ENCODE results near the gene AFF1. TPM values are rescaled to one million over a fixed set of nuclear protein-coding genes. Genes with fewer than 3 reads are reported as not detected.
"Not testable (repeated sequence)": the region's sequence is repeated elsewhere in the genome, so short reads cannot be mapped to it uniquely, and the experiment has no call there.

Gene AFF1
- total and polyA plus RNA-seq, 4 experiments from 2014 or later, result 13.6 to 108 (median 66.4) TPM

GRCh38 chr4:86976801-86977485 lies 42.1 kb downstream of the AFF1 start:
- POLR2A ChIA-PET (ENCODE audit: partially characterized antibody), result no interaction called here
- no peak overlapping the region for H3K27ac ChIP-seq (ENCODE audit: low read depth, low read length)
- CTCF ChIA-PET (ENCODE audit: partially characterized antibody), result interaction anchor here (0.9 to 1.0 kb wide), 2 partner anchors 38 to 54 kb away, joined by 3 read pairs; no protein-coding TSS in a partner anchor
- H3K27me3 ChIP-seq (ENCODE audit: insufficient read depth, low read length), result no peaks in the 10 kb centered on the region
- Mint-ChIP-seq H3K4me3 (peak overlapping the region in 2 of 8 donors; percentile 1 to 60), H3K27ac (peak overlapping the region in 2 of 7 donors; percentile 13 to 20), H3K27me3 (no peaks in the 10 kb centered on the region), H3K36me3 (peaks cover 4 to 6% of the 10 kb centered on the region in 2 donors), H3K4me1 (peaks cover 46 to 83% (median 68%) of the 10 kb centered on the region in 4 donors), H3K9me3 (no peaks in the 10 kb centered on the region)
- peaks cover 53% of the 10 kb centered on the region for H3K4me1 ChIP-seq (ENCODE audit: insufficient read depth, low read length)
- H3K9me3 ChIP-seq (ENCODE audit: control insufficient read depth in 1 of 2, low read length in 2 of 2), result no peaks in the 10 kb centered on the region
- DNase-seq, result no peak
- H3K4me3 ChIP-seq (ENCODE audit: low read length in 2 of 2), result no peak overlapping the region
- no peaks in the 10 kb centered on the region for H3K36me3 ChIP-seq (ENCODE audit: insufficient read depth, low read length)
- intact Hi-C loops (cut with micrococcal nuclease), result no loop called here

DNA sequence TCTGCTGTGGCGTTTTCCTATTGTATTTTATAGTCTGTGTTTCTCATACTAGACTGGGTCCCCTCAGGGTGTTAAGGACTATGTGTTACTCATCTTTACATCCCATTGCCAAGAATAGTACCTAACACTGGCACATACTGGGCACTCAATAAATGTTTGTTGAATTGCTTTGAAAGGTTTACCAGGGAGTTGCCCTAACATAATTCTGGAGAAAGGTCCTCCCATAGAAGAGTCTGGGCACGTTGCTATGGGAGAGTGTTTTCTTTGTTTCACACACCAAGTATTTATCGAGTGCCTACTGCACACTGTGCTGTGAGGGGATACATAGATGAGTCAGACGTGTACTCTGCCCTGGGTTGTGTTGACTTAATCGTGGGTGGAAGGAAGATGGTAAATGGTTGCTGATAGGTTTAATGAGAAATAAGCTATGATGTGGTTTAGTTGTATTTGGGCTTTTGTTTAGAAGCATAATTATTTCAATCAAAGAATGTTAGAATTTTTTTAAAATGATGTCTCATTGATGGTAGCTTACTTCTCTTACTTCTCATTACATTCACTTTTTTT lies 42.9 kb downstream of the AFF1 start:
- H3K27ac Mint-ChIP-seq, result peak overlapping the region in 6 of 7 donors; percentile 22 to 83 (median 70)
- Histone ChIP-seq H3K36me3 (ENCODE audit: insufficient read depth, low read length) (no peaks in the 10 kb centered on the region), H3K27ac (ENCODE audit: low read depth, low read length) (no peak overlapping the region), H3K4me3 (ENCODE audit: low read length in 2 of 2) (no peak overlapping the region), H3K27me3 (ENCODE audit: insufficient read depth, low read length) (no peaks in the 10 kb centered on the region), H3K9me3 (ENCODE audit: control insufficient read depth in 1 of 2, low read length in 2 of 2) (no peaks in the 10 kb centered on the region), H3K4me1 (ENCODE audit: insufficient read depth, low read length) (peaks cover 57% of the 10 kb centered on the region)
- ChIA-PET CTCF (ENCODE audit: partially characterized antibody) (interaction anchor here (1.0 to 2.8 kb wide), 2 partner anchors 39 to 42 kb away, joined by 3 to 10 read pairs; partner anchors contain the start of gene AFF1), POLR2A (ENCODE audit: partially characterized antibody) (interaction anchor here (1.4 to 3.3 kb wide), 2 partner anchors 28 to 38 kb away, joined by 3 to 16 read pairs; no protein-coding TSS in a partner anchor)
- intact Hi-C loops (cut with micrococcal nuclease), result no loop called here
- H3K4me3 Mint-ChIP-seq, result peak overlapping the region in 3 of 8 donors; percentile 1 to 62 (median 60)
- H3K36me3 Mint-ChIP-seq, result peaks cover 6 to 8% of the 10 kb centered on the region in 2 donors
- H3K9me3 Mint-ChIP-seq, result no peaks in the 10 kb centered on the region
- H3K4me1 Mint-ChIP-seq, result peaks cover 48 to 85% (median 69%) of the 10 kb centered on the region in 4 donors
- no peaks in the 10 kb centered on the region for H3K27me3 Mint-ChIP-seq
- DNase-seq, result peak in 1 of 5 donors; percentile 10

DNA sequence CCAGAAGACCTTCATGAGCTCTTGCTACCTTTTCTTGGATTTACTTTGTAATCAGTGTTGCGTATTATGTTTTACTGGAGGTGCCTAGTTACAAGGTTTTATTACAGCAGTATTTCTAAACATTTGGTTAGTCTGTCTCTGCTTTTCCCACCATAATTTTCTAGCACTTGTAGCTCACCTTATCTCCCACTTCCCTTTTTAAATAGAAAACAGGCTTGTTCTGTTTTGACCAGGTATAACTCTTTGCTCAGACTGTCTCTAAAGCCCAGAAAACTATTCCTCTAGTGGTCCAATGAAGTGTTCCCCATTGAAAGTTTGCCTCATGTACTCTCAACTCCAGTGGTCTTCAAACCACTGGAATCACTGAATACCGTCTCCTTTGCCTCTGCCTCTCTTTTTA lies 43.9 kb downstream of the AFF1 start:
- Histone ChIP-seq H3K4me1 (ENCODE audit: insufficient read depth, low read length) (peaks cover 47% of the 10 kb centered on the region), H3K27me3 (ENCODE audit: insufficient read depth, low read length) (no peaks in the 10 kb centered on the region), H3K4me3 (ENCODE audit: low read length in 2 of 2) (no peak overlapping the region), H3K27ac (ENCODE audit: low read depth, low read length) (no peak overlapping the region), H3K36me3 (ENCODE audit: insufficient read depth, low read length) (no peaks in the 10 kb centered on the region), H3K9me3 (ENCODE audit: control insufficient read depth in 1 of 2, low read length in 2 of 2) (no peaks in the 10 kb centered on the region)
- H3K36me3 Mint-ChIP-seq, result peaks cover 6 to 8% of the 10 kb centered on the region in 2 donors
- DNase-seq, result no peak
- H3K4me3 Mint-ChIP-seq, result no peak overlapping the region
- H3K4me1 Mint-ChIP-seq, result peaks cover 41 to 75% (median 62%) of the 10 kb centered on the region in 4 donors
- no peaks in the 10 kb centered on the region for H3K27me3 Mint-ChIP-seq
- intact Hi-C loops (cut with micrococcal nuclease), result no loop called here
- H3K27ac Mint-ChIP-seq, result peak overlapping the region in 4 of 7 donors; percentile 30 to 54 (median 48)
- ChIA-PET CTCF (ENCODE audit: partially characterized antibody) (interaction anchor here (0.9 to 2.8 kb wide), 3 partner anchors 10 to 56 kb away, joined by 3 to 10 read pairs (median 4); partner anchors contain the start of gene AFF1), POLR2A (ENCODE audit: partially characterized antibody) (interaction anchor here (1.4 to 3.3 kb wide), 2 partner anchors 27 to 39 kb away, joined by 3 to 16 read pairs; no protein-coding TSS in a partner anchor)
- no peaks in the 10 kb centered on the region for H3K9me3 Mint-ChIP-seq

GRCh38 chr4:86980230-86980629 lies 45.4 kb downstream of the AFF1 start:
- intact Hi-C loops (cut with micrococcal nuclease), result no loop called here
- Mint-ChIP-seq H3K27ac (peak overlapping the region in 2 of 7 donors; percentile 24 to 60), H3K27me3 (no peaks in the 10 kb centered on the region), H3K4me1 (peaks cover 32 to 64% (median 51%) of the 10 kb centered on the region in 4 donors), H3K4me3 (no peak overlapping the region), H3K36me3 (peaks cover 6 to 8% of the 10 kb centered on the region in 2 donors), H3K9me3 (no peaks in the 10 kb centered on the region)
- H3K27me3 ChIP-seq (ENCODE audit: insufficient read depth, low read length), result no peaks in the 10 kb centered on the region
- no peak for DNase-seq
- no peak overlapping the region for H3K4me3 ChIP-seq (ENCODE audit: low read length in 2 of 2)
- ChIA-PET CTCF (ENCODE audit: partially characterized antibody) (interaction anchor here (1.0 to 2.8 kb wide), 2 partner anchors 30 to 45 kb away, joined by 3 to 10 read pairs; partner anchors contain the start of gene AFF1), POLR2A (ENCODE audit: partially characterized antibody) (interaction anchor here (3.3 kb wide), 1 partner anchor 26 kb away, joined by 16 read pairs; no protein-coding TSS in a partner anchor)
- no peak overlapping the region for H3K27ac ChIP-seq (ENCODE audit: low read depth, low read length)
- peaks cover 35% of the 10 kb centered on the region for H3K4me1 ChIP-seq (ENCODE audit: insufficient read depth, low read length)
- H3K9me3 ChIP-seq (ENCODE audit: control insufficient read depth in 1 of 2, low read length in 2 of 2), result no peaks in the 10 kb centered on the region
- no peaks in the 10 kb centered on the region for H3K36me3 ChIP-seq (ENCODE audit: insufficient read depth, low read length)

DNA sequence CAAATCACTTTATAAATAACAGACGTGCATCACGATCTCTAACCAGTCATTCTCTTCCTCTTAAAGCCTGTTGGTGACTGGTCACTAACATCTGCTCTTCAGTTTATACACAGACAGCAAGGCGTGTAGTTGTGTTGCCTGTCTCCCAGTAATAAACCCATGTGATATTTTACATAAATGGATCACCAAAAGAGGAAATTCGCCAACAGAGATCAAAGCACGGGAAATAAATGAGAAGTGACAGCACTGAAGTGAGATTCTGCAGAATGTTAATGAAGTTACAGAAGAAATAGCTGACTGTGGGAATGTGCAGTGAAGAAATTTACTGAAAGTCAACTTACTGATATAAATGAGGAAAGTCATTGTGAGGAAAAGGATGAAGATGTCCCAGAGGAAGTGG lies 47.0 kb downstream of the AFF1 start:
- Histone ChIP-seq H3K4me1 (ENCODE audit: insufficient read depth, low read length) (peaks cover 24% of the 10 kb centered on the region), H3K27ac (ENCODE audit: low read depth, low read length) (no peak overlapping the region), H3K36me3 (ENCODE audit: insufficient read depth, low read length) (no peaks in the 10 kb centered on the region), H3K4me3 (ENCODE audit: low read length in 2 of 2) (no peak overlapping the region), H3K9me3 (ENCODE audit: control insufficient read depth in 1 of 2, low read length in 2 of 2) (no peaks in the 10 kb centered on the region), H3K27me3 (ENCODE audit: insufficient read depth, low read length) (no peaks in the 10 kb centered on the region)
- H3K4me3 Mint-ChIP-seq, result peak overlapping the region in 5 of 8 donors; percentile 32 to 81 (median 63)
- ChIA-PET CTCF (ENCODE audit: partially characterized antibody) (interaction anchor here (1.3 kb wide), 1 partner anchor 59 kb away, joined by 4 read pairs; no protein-coding TSS in a partner anchor), POLR2A (ENCODE audit: partially characterized antibody) (interaction anchor here (2.3 kb wide), 1 partner anchor 24 kb away, joined by 8 read pairs; no protein-coding TSS in a partner anchor)
- H3K36me3 Mint-ChIP-seq, result peaks cover 5 to 6% of the 10 kb centered on the region in 2 donors
- intact Hi-C loops (cut with micrococcal nuclease), result no loop called here
- no peaks in the 10 kb centered on the region for H3K9me3 Mint-ChIP-seq
- peak overlapping the region in 6 of 7 donors; percentile 23 to 92 (median 68) for H3K27ac Mint-ChIP-seq
- H3K27me3 Mint-ChIP-seq, result no peaks in the 10 kb centered on the region
- DNase-seq, result peak in 2 of 5 donors; percentile 14 to 20
- peaks cover 24 to 50% (median 37%) of the 10 kb centered on the region in 4 donors for H3K4me1 Mint-ChIP-seq

DNA sequence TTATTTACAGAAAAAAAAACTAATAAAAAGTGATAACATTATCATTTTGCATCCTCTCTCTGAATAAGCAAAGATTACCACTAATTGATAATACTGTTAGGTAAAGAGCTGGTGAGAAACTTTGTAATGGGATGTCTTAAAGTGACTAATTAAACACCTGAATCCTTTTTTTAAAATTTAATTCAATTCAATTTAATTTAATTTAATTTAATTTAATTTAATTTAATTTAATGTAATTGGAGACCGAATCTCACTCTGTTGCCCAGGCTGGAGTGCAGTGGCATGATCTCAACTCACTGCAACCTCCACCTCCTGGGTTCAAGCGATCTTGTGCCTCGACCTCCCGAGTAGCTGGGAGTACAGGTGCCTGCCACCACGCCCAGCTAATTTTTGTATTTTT lies 51.0 kb downstream of the AFF1 start:
- H3K9me3 ChIP-seq (ENCODE audit: control insufficient read depth in 1 of 2, low read length in 2 of 2); H3K4me3 Mint-ChIP-seq; H3K4me3 ChIP-seq (ENCODE audit: low read length in 2 of 2); H3K9me3 Mint-ChIP-seq; H3K36me3 ChIP-seq (ENCODE audit: insufficient read depth, low read length); H3K27ac Mint-ChIP-seq; intact Hi-C loops (cut with micrococcal nuclease); H3K27me3 ChIP-seq (ENCODE audit: insufficient read depth, low read length); DNase-seq; H3K27me3 Mint-ChIP-seq; H3K27ac ChIP-seq (ENCODE audit: low read depth, low read length): not testable (repeated sequence)
- Mint-ChIP-seq H3K4me1 (peaks cover 11 to 36% (median 24%) of the 10 kb centered on the region in 4 donors), H3K36me3 (peaks cover 16 to 21% of the 10 kb centered on the region in 2 donors)
- CTCF ChIA-PET (ENCODE audit: partially characterized antibody), result interaction anchor here (2.5 kb wide), 1 partner anchor 51 kb away, joined by 6 read pairs; the partner anchor contains the start of gene AFF1
- peaks cover 13% of the 10 kb centered on the region for H3K4me1 ChIP-seq (ENCODE audit: insufficient read depth, low read length)
- POLR2A ChIA-PET (ENCODE audit: partially characterized antibody), result interaction anchor here (1.4 kb wide), 1 partner anchor 14 kb away, joined by 4 read pairs; no protein-coding TSS in a partner anchor

DNA sequence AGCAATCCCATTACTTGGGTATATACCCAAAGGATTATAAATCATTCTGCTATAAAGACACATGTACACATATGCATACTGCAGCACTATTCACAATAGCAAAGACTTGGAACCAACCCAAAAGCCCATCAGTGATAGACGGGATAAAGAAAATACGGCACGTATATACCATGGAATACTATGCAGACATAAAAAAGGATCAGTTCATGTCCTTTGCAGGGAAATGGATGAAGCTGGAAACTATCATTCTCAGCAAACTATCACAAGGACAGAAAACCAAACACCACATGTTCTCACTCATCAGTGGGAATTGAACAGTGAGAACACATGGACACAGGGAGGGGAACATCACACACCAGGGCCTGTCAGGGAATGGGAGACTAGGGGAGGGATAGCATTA lies 54.8 kb downstream of the AFF1 start:
- H3K27me3 Mint-ChIP-seq; intact Hi-C loops (cut with micrococcal nuclease); H3K27ac ChIP-seq (ENCODE audit: low read depth, low read length); H3K4me1 ChIP-seq (ENCODE audit: insufficient read depth, low read length); H3K4me3 Mint-ChIP-seq; H3K9me3 ChIP-seq (ENCODE audit: control insufficient read depth in 1 of 2, low read length in 2 of 2); H3K36me3 ChIP-seq (ENCODE audit: insufficient read depth, low read length); POLR2A ChIA-PET (ENCODE audit: partially characterized antibody); H3K9me3 Mint-ChIP-seq; H3K27me3 ChIP-seq (ENCODE audit: insufficient read depth, low read length); DNase-seq; H3K4me3 ChIP-seq (ENCODE audit: low read length in 2 of 2): not testable (repeated sequence)
- Mint-ChIP-seq H3K36me3 (peaks cover 12 to 18% of the 10 kb centered on the region in 2 donors), H3K27ac (peak overlapping the region in 2 of 7 donors; percentile 64 to 74), H3K4me1 (peaks cover 4 to 31% (median 20%) of the 10 kb centered on the region in 4 donors)
- CTCF ChIA-PET (ENCODE audit: partially characterized antibody), result interaction anchor here (1.5 to 1.6 kb wide), 2 partner anchors 9 to 67 kb away, joined by 3 read pairs; no protein-coding TSS in a partner anchor
